H9 (cell line): ENCODE results near the gene ADGRB3. TPM values are rescaled to one million over a fixed set of nuclear protein-coding genes. Genes with fewer than 3 reads are reported as not detected.

Source experiments
- DNase-seq: peaks from one replicate; pipeline ENCODE4 v3.0.0-alpha.2; 2017
- H2AFZ ChIP-seq: one replicate; pipeline ENCODE4 v1.6.1; 2013; ENCODE audit warnings: mild to moderate bottlenecking, low read length, control low read depth, moderate library complexity
- H2AK5ac ChIP-seq: 2 replicates; pipeline ENCODE4 v1.6.1; 2013; ENCODE audit warnings: low read length, control low read depth, mixed read lengths; ENCODE audit not compliant: insufficient read length
- H2BK120ac ChIP-seq: one replicate; pipeline ENCODE4 v1.6.1; 2013; ENCODE audit warnings: low read depth, mild to moderate bottlenecking, low read length, control low read depth, inconsistent platforms; ENCODE audit not compliant: poor library complexity, severe bottlenecking
- H2BK12ac ChIP-seq: 2 replicates; pipeline ENCODE4 v1.6.1; 2013; ENCODE audit warnings: low read length, control low read depth, mixed read lengths, low read depth; ENCODE audit not compliant: insufficient read length
- H2BK15ac ChIP-seq: 2 replicates; pipeline ENCODE4 v1.6.1; 2013; ENCODE audit warnings: low read depth, low read length, control low read depth
- H2BK20ac ChIP-seq: one replicate; pipeline ENCODE4 v1.6.1; 2013; ENCODE audit warnings: low read depth, mild to moderate bottlenecking, low read length, control low read depth, inconsistent platforms; ENCODE audit not compliant: poor library complexity, severe bottlenecking
- H2BK5ac ChIP-seq: 2 replicates; pipeline ENCODE4 v1.6.1; 2013; ENCODE audit warnings: low read length, control low read depth, mixed read lengths; ENCODE audit not compliant: insufficient read length
- H3K14ac ChIP-seq: 2 replicates; pipeline ENCODE4 v1.6.1; 2013; ENCODE audit warnings: low read length, control low read depth; ENCODE audit not compliant: insufficient read depth
- H3K18ac ChIP-seq: 2 replicates; pipeline ENCODE4 v1.6.1; 2013; ENCODE audit warnings: low read depth, mild to moderate bottlenecking, mixed read lengths, low read length, control low read depth; ENCODE audit not compliant: insufficient read length
- H3K23ac ChIP-seq: 2 replicates; pipeline ENCODE4 v1.6.1; 2013; ENCODE audit warnings: low read length, control low read depth, mixed read lengths, low read depth; ENCODE audit not compliant: insufficient read length
- H3K23me2 ChIP-seq: 2 replicates; pipeline ENCODE4 v1.6.1; 2013; ENCODE audit warnings: low read depth, mild to moderate bottlenecking, mixed read lengths, low read length, control low read depth; ENCODE audit not compliant: insufficient read length, poor library complexity, severe bottlenecking
- H3K27ac ChIP-seq: 2 replicates; pipeline ENCODE4 v1.5.1; 2013; ENCODE audit warnings: low read length, control low read depth, mixed read lengths, low read depth; ENCODE audit not compliant: insufficient read length
- H3K27me3 ChIP-seq: 2 replicates; pipeline ENCODE4 v1.6.1; 2013; ENCODE audit warnings: low read length, control low read depth, inconsistent platforms; ENCODE audit not compliant: insufficient read depth
- H3K4ac ChIP-seq: 2 replicates; pipeline ENCODE4 v1.6.1; 2013; ENCODE audit warnings: low read depth, mild to moderate bottlenecking, control low read depth, inconsistent platforms, low read length, moderate library complexity
- H3K4me1 ChIP-seq: 2 replicates; pipeline ENCODE4 v1.6.1; 2013; ENCODE audit warnings: low read length, control low read depth, inconsistent platforms; ENCODE audit not compliant: insufficient read depth
- H3K4me2 ChIP-seq: 2 replicates; pipeline ENCODE4 v1.6.1; 2013; ENCODE audit warnings: low read length, control low read depth, mixed read lengths; ENCODE audit not compliant: insufficient read length, insufficient read depth
- H3K56ac ChIP-seq: 2 replicates; pipeline ENCODE4 v1.6.1; 2013; ENCODE audit warnings: low read depth, mild to moderate bottlenecking, mixed read lengths, low read length, control low read depth; ENCODE audit not compliant: insufficient read length
- H3K79me1 ChIP-seq: 2 replicates; pipeline ENCODE4 v1.6.1; 2013; ENCODE audit warnings: low read depth, mild to moderate bottlenecking, moderate library complexity, low read length, control low read depth, inconsistent platforms; ENCODE audit not compliant: insufficient read depth, poor library complexity, severe bottlenecking
- H3K79me2 ChIP-seq: 2 replicates; pipeline ENCODE4 v1.6.1; 2013; ENCODE audit warnings: low read length, control low read depth, inconsistent platforms; ENCODE audit not compliant: insufficient read depth
- H3K9ac ChIP-seq: 2 replicates; pipeline ENCODE4 v1.6.1; 2013; ENCODE audit warnings: low read length, control low read depth, mixed read lengths; ENCODE audit not compliant: insufficient read length; ENCODE audit errors: extremely low read depth
- H3K9me3 ChIP-seq: one replicate; pipeline ENCODE4 v1.6.1; 2013; ENCODE audit warnings: low read depth, low read length, inconsistent platforms; ENCODE audit not compliant: control insufficient read depth
- H3T11ph ChIP-seq: one replicate; pipeline ENCODE4 v1.6.1; 2013; ENCODE audit warnings: mild to moderate bottlenecking, low read length, control low read depth, inconsistent platforms
- H4K20me1 ChIP-seq: one replicate; pipeline ENCODE4 v1.6.1; 2013; ENCODE audit not compliant: control insufficient read depth, insufficient read length, insufficient read depth
- H4K5ac ChIP-seq: 2 replicates; pipeline ENCODE4 v1.6.1; 2013; ENCODE audit warnings: low read depth, mild to moderate bottlenecking, mixed read lengths, low read length, control low read depth; ENCODE audit not compliant: insufficient read length
- H4K8ac ChIP-seq: replicated peaks from 2 replicates; pipeline ENCODE4 v1.6.1; 2013; ENCODE audit warnings: low read length, control low read depth, mixed read lengths, low read depth; ENCODE audit not compliant: insufficient read length
- H4K91ac ChIP-seq: 2 replicates; pipeline ENCODE4 v1.6.1; 2013; ENCODE audit warnings: low read depth, mild to moderate bottlenecking, moderate library complexity, mixed read lengths, low read length, control low read depth; ENCODE audit not compliant: insufficient read length
- H3K27ac Mint-ChIP-seq, 3 experiments: 2 replicates in 2 of 3; 3 replicates in 1 of 3; pipeline ENCODE4 v1.8.0; 2020 to 2021; ENCODE audit warnings: mixed read lengths in 3 of 3, mild to moderate bottlenecking in 1 of 3, moderate library complexity in 1 of 3
- H3K27me3 Mint-ChIP-seq: 2 replicates; pipeline ENCODE4 v1.8.0; 2021; ENCODE audit warnings: low read depth, mild to moderate bottlenecking, moderate library complexity, mixed read lengths
- H3K36me3 Mint-ChIP-seq, 3 experiments: 2 replicates in 2 of 3; 3 replicates in 1 of 3; pipeline ENCODE4 v1.8.0; 2020 to 2021; ENCODE audit warnings: low read depth in 3 of 3, mixed read lengths in 3 of 3; ENCODE audit not compliant: insufficient read depth in 1 of 3
- H3K4me1 Mint-ChIP-seq, 2 experiments: 2 replicates each; pipeline ENCODE4 v1.8.0; 2020; ENCODE audit warnings: mixed read lengths in 2 of 2
- H3K4me3 Mint-ChIP-seq, 2 experiments: 2 replicates in 1 of 2; 3 replicates in 1 of 2; pipeline ENCODE4 v1.8.0; 2020 to 2021; ENCODE audit warnings: mild to moderate bottlenecking in 2 of 2, mixed read lengths in 2 of 2, moderate library complexity in 1 of 2
- H3K9me3 Mint-ChIP-seq, 2 experiments: 2 replicates in 1 of 2; 3 replicates in 1 of 2; pipeline ENCODE4 v1.8.0; 2020; ENCODE audit warnings: mild to moderate bottlenecking in 2 of 2, mixed read lengths in 2 of 2, moderate library complexity in 1 of 2
- CTCF ChIP-seq: fragments of 200-600 bp; sonication (generic); conservative IDR thresholded peaks from 3 replicates; pipeline ENCODE4 v1.8.0; 2021; ENCODE audit warnings: antibody characterized with exemption, mild to moderate bottlenecking
- WGBS: extraction: QIAGEN DNeasy Blood & Tissue Kit; methylation state at CpG from one replicate; pipeline ENCODE4 v1.1.7; 2013; ENCODE audit warnings: missing lambda C conversion rate, low lambda C conversion rate, mixed read lengths; ENCODE audit not compliant: insufficient read length; ENCODE audit errors: extremely low coverage; 5-methylcytosine and 5-hydroxymethylcytosine counted together
- total RNA-seq: library from RNA; stranded (reverse); gene quantifications from 2 replicates; pipeline ENCODE4 v1.2.1, GENCODE V29; 2021

ADGRB3 gene
- total RNA-seq, 1 experiment from 2014 or later = 0.37 TPM

DNA sequence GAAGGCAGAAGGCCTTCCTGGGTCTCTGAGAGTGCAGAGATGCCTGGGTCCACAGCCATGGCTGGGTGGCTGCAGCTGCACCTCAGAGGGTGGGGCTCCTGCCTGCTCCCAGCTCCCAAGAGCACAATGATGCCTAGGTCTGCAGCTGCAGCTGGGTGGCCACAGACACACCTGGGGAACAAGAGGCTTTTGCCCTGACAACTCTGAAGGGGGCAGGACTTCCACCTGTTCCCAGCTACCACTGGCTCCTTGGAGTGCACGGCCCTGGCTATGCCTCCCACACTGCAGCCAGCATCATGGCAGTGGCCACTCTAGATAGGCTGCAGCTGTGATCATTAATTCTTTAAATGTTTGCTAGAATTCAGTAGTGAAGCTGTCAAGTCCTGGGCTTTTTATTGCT is 511.3 kb downstream of the ADGRB3 start:
- H3K27ac Mint-ChIP-seq = no peak overlapping the region
- peaks cover 19 to 23% of the 10 kb centered on the region in 2 experiments for H3K9me3 Mint-ChIP-seq
- no peak overlapping the region for H3K4me3 Mint-ChIP-seq
- no peak overlapping the region for H2BK120ac ChIP-seq
- no CpG with 5 or more reads among the region's 1 CpG for WGBS
- H4K5ac ChIP-seq = no peak overlapping the region
- H3K4ac ChIP-seq = no peak overlapping the region
- no peak overlapping the region for H2BK15ac ChIP-seq
- no peaks in the 10 kb centered on the region for H3K9me3 ChIP-seq
- no peak overlapping the region for H3K18ac ChIP-seq
- H3K9ac ChIP-seq = no peak overlapping the region
- H3K79me2 ChIP-seq = no peaks in the 10 kb centered on the region
- no peak overlapping the region for H3K14ac ChIP-seq
- H3K23ac ChIP-seq = no peak overlapping the region
- no peaks in the 10 kb centered on the region for H4K20me1 ChIP-seq
- no peak overlapping the region for H2AK5ac ChIP-seq
- DNase-seq = peak; percentile 43
- no peak overlapping the region for H3T11ph ChIP-seq
- H3K23me2 ChIP-seq = no peaks in the 10 kb centered on the region
- no peak for TF ChIP-seq CTCF
- peaks cover 3 to 26% (median 11%) of the 10 kb centered on the region in 3 experiments for H3K36me3 Mint-ChIP-seq
- H3K27me3 Mint-ChIP-seq = no peaks in the 10 kb centered on the region
- H4K8ac ChIP-seq = no peak overlapping the region
- H3K27ac ChIP-seq = no peak overlapping the region
- no peak overlapping the region for H2BK20ac ChIP-seq
- no peak overlapping the region for H4K91ac ChIP-seq
- H3K79me1 ChIP-seq = no peaks in the 10 kb centered on the region
- no peaks in the 10 kb centered on the region for H3K27me3 ChIP-seq
- no peak overlapping the region for H3K4me2 ChIP-seq
- H2BK5ac ChIP-seq = no peak overlapping the region
- H2AFZ ChIP-seq = no peak overlapping the region
- no peaks in the 10 kb centered on the region for H3K4me1 ChIP-seq
- H3K56ac ChIP-seq = no peak overlapping the region
- H3K4me1 Mint-ChIP-seq = no peaks in the 10 kb centered on the region
- no peak overlapping the region for H2BK12ac ChIP-seq
